AML-193 (cell line): ENCODE data around the gene PTPRS.

Source experiments
- DNase-seq, 2 experiments: peaks; one replicate each; lab custom pipeline; 2025; lab: John Stamatoyannopoulos, UW

PTPRS gene

GRCh38 chr19:5308451-5309437 is 31.9 kb downstream of the PTPRS start:
- no peak for DNase-seq

- DNase-seq = no peak
Observed at GRCh38 chr19:5307655-5308054, 33.0 kb downstream of the PTPRS start.

GRCh38 chr19:5305163-5305562 is 35.4 kb downstream of the PTPRS start:
- DNase-seq = no peak

GRCh38 chr19:5304486-5304885 is 36.1 kb downstream of the PTPRS start:
- no peak for DNase-seq

- DNase-seq = no peak
Observed at GRCh38 chr19:5303208-5303607, 37.4 kb downstream of the PTPRS start.

- DNase-seq = no peak
Observed at GRCh38 chr19:5302396-5302795, 38.2 kb downstream of the PTPRS start.

- no peak for DNase-seq
Observed at GRCh38 chr19:5299137-5299536, 41.5 kb downstream of the PTPRS start.

GRCh38 chr19:5298471-5298901 is 42.1 kb downstream of the PTPRS start:
- DNase-seq = no peak

GRCh38 chr19:5297272-5297669 is 43.3 kb downstream of the PTPRS start:
- DNase-seq = no peak

GRCh38 chr19:5296457-5297271 is 43.9 kb downstream of the PTPRS start:
- no peak for DNase-seq

GRCh38 chr19:5296021-5296420 is 44.6 kb downstream of the PTPRS start:
- no peak for DNase-seq

- no peak for DNase-seq
Observed at GRCh38 chr19:5294403-5295160, 46.0 kb downstream of the PTPRS start.

- no peak for DNase-seq
Observed at GRCh38 chr19:5293612-5294378, 46.8 kb downstream of the PTPRS start.

- DNase-seq = no peak
Observed at GRCh38 chr19:5292822-5293611, 47.6 kb downstream of the PTPRS start.

GRCh38 chr19:5292453-5292821 is 48.2 kb downstream of the PTPRS start:
- DNase-seq = no peak

GRCh38 chr19:5291588-5292193 is 48.9 kb downstream of the PTPRS start:
- no peak for DNase-seq
